Central memory CD4-positive, alpha-beta T cell (primary cell): ENCODE data around the gene TMEM169.
A peak's percentile ranks its signal among the peaks of the same experiment; 100 is the strongest.

Experiments used
- DNase-seq: peaks from one replicate; pipeline ENCODE4 v3.0.0; 2022

Gene TMEM169

GRCh38 chr2:216108310-216108966, 26.7 kb downstream of the TMEM169 start:
- DNase-seq, result no peak

GRCh38 chr2:216108967-216109921, 27.5 kb downstream of the TMEM169 start, which contains the start of gene XRCC5:
Gene XRCC5, plus strand, starts transcription at chr2:216109348. Its CDS starts 89 bp downstream, at chr2:216109437.
- peak; percentile 95 for DNase-seq

GRCh38 chr2:216109962-216110614, 28.4 kb downstream of the TMEM169 start:
- peak; percentile 32 for DNase-seq

- no peak for DNase-seq
These were observed 28.9 kb downstream of the TMEM169 start for GRCh38 chr2:216110620-216111019.

GRCh38 chr2:216111122-216111521, 29.4 kb downstream of the TMEM169 start:
- no peak for DNase-seq

- DNase-seq, result no peak
These were observed 31.2 kb downstream of the TMEM169 start for GRCh38 chr2:216112926-216113325.

- no peak for DNase-seq
These were observed 31.9 kb downstream of the TMEM169 start for GRCh38 chr2:216113572-216113971.

GRCh38 chr2:216114382-216114713, 32.6 kb downstream of the TMEM169 start:
- DNase-seq, result no peak

- peak; percentile 97 for DNase-seq
These were observed 33.2 kb downstream of the TMEM169 start for GRCh38 chr2:216114714-216115531.

- DNase-seq, result no peak
These were observed 34.7 kb downstream of the TMEM169 start for GRCh38 chr2:216116418-216116817.

GRCh38 chr2:216117561-216118340, 36.0 kb downstream of the TMEM169 start:
- DNase-seq, result no peak

GRCh38 chr2:216118474-216118873, 36.8 kb downstream of the TMEM169 start:
- DNase-seq, result no peak

GRCh38 chr2:216119146-216119545, 37.4 kb downstream of the TMEM169 start:
- no peak for DNase-seq

GRCh38 chr2:216119986-216120385, 38.3 kb downstream of the TMEM169 start:
- no peak for DNase-seq

- no peak for DNase-seq
These were observed 39.5 kb downstream of the TMEM169 start for GRCh38 chr2:216121255-216121654.

GRCh38 chr2:216126943-216127342, 45.2 kb downstream of the TMEM169 start:
- no peak for DNase-seq

- DNase-seq, result no peak
These were observed 48.7 kb downstream of the TMEM169 start for GRCh38 chr2:216130346-216130971.

- DNase-seq, result no peak
These were observed 49.6 kb downstream of the TMEM169 start for GRCh38 chr2:216131175-216131926.

GRCh38 chr2:216132585-216132984, 50.9 kb downstream of the TMEM169 start:
- no peak for DNase-seq

GRCh38 chr2:216133397-216133796, 51.7 kb downstream of the TMEM169 start:
- DNase-seq, result no peak
